ENCODE measurements around the gene RETREG2. TPM values are rescaled to one million over a fixed set of nuclear protein-coding genes. Genes with fewer than 3 reads are reported as not detected.

Gene RETREG2
- polyA plus RNA-seq, 1 donor from 2014 or later = 156 TPM

GRCh38 chr2:219234331-219234730 is 56.3 kb downstream of the RETREG2 start:
- no peak overlapping the region for H3K4me3 ChIP-seq (ENCODE audit: low read length)
- H3K9me2 ChIP-seq (ENCODE audit: insufficient read depth, low read length) = no peaks in the 10 kb centered on the region
- no peak overlapping the region for H3K4me2 ChIP-seq (ENCODE audit: low read length)
- no peaks in the 10 kb centered on the region for H3K36me3 ChIP-seq (ENCODE audit: insufficient read depth, low read length)
- no peak overlapping the region for H2AFZ ChIP-seq (ENCODE audit: low read depth, low read length)
- H4K20me1 ChIP-seq (ENCODE audit: insufficient read depth) = no peaks in the 10 kb centered on the region
- TF ChIP-seq MXI1 (conservative IDR thresholded peaks at IDR 0.05; ENCODE audit: poor library complexity, severe bottlenecking) (no peak), EP300 (conservative IDR thresholded peaks at IDR 0.05; ENCODE audit: poor library complexity, severe bottlenecking) (no peak), POLR2AphosphoS5 (IDR thresholded peaks at IDR 0.05) (no peak), REST (IDR thresholded peaks at IDR 0.05; ENCODE audit: borderline replicate concordance) (no peak), TAF1 (IDR thresholded peaks at IDR 0.05; ENCODE audit: low read depth) (no peak), EZH2 (IDR thresholded peaks at IDR 0.05; ENCODE audit: borderline replicate concordance, insufficient read depth, low read length, poor library complexity, severe bottlenecking) (no peak), RAD21 (conservative IDR thresholded peaks at IDR 0.05) (no peak), CTCF (IDR thresholded peaks at IDR 0.05; ENCODE audit: poor library complexity, severe bottlenecking) (no peak), SMC3 (conservative IDR thresholded peaks at IDR 0.05; ENCODE audit: poor library complexity) (no peak)
- peaks cover 6% of the 10 kb centered on the region for H3F3A ChIP-seq (ENCODE audit: insufficient read depth, low read length, poor library complexity, severe bottlenecking)
- H3K27ac ChIP-seq (ENCODE audit: low read length) = no peak overlapping the region
- H3K9me3 ChIP-seq (ENCODE audit: low read length) = no peaks in the 10 kb centered on the region
- H3K27me3 ChIP-seq (ENCODE audit: insufficient read depth, low read depth, low read length) = no peaks in the 10 kb centered on the region
- H3K9ac ChIP-seq (ENCODE audit: low read length) = no peak overlapping the region
- peaks cover 7% of the 10 kb centered on the region for H3K79me2 ChIP-seq (replicated peaks; ENCODE audit: insufficient read depth, low read length)

Other genes starting within 250 kb of the RETREG2 start
- gene CDK5R2, start 218.6 kb upstream of the RETREG2 start, polyA plus RNA-seq = 2.0 and 3.1 TPM in 2 replicates
- gene FEV, start 193.1 kb upstream of the RETREG2 start, polyA plus RNA-seq = not detected in 2 replicates
- gene CRYBA2, start 184.9 kb upstream of the RETREG2 start, polyA plus RNA-seq = not detected in 2 replicates
- 1.1 and 1.7 TPM in 2 replicates for gene CFAP65, start 136.8 kb upstream of the RETREG2 start, polyA plus RNA-seq
- 0.36 TPM in 1 of 2 replicates, not detected in the other for gene IHH, start 117.4 kb upstream of the RETREG2 start, polyA plus RNA-seq
- 10.7 and 12.7 TPM in 2 replicates for gene NHEJ1, start 17.5 kb upstream of the RETREG2 start, polyA plus RNA-seq
- gene SLC23A3, start 8.2 kb upstream of the RETREG2 start, polyA plus RNA-seq = 0.12 and 0.28 TPM in 2 replicates
- 87.7 and 89.1 TPM in 2 replicates for gene CNPPD1, start 1.4 kb upstream of the RETREG2 start, polyA plus RNA-seq
- gene ZFAND2B, start 28.5 kb downstream of the RETREG2 start, polyA plus RNA-seq = 73.6 and 101 TPM in 2 replicates
- gene ABCB6, start 40.7 kb downstream of the RETREG2 start, polyA plus RNA-seq = 28.1 and 37.0 TPM in 2 replicates
- gene ATG9A, start 51.4 kb downstream of the RETREG2 start, polyA plus RNA-seq = 25.6 and 26.2 TPM in 2 replicates
- gene ANKZF1, start 51.5 kb downstream of the RETREG2 start, polyA plus RNA-seq = 185 and 204 TPM in 2 replicates
- 8.0 and 12.9 TPM in 2 replicates for gene GLB1L, start 67.2 kb downstream of the RETREG2 start, polyA plus RNA-seq
- 64.9 and 96.5 TPM in 2 replicates for gene STK16, start 67.2 kb downstream of the RETREG2 start, polyA plus RNA-seq
- gene TUBA4B, start 75.0 kb downstream of the RETREG2 start, polyA plus RNA-seq = not detected in 2 replicates
- gene TUBA4A, start 75.6 kb downstream of the RETREG2 start, polyA plus RNA-seq = 0.82 TPM in 1 of 2 replicates, not detected in the other
- 145 and 172 TPM in 2 replicates for gene DNAJB2, start 101.1 kb downstream of the RETREG2 start, polyA plus RNA-seq
- gene PTPRN, start 131.1 kb downstream of the RETREG2 start, polyA plus RNA-seq = 66.4 and 82.1 TPM in 2 replicates
- not detected in 2 replicates for gene RESP18, start 154.5 kb downstream of the RETREG2 start, polyA plus RNA-seq
- 11.9 and 16.7 TPM in 2 replicates for gene DNPEP, start 209.6 kb downstream of the RETREG2 start, polyA plus RNA-seq
- not detected in 2 replicates for gene DES, start 240.1 kb downstream of the RETREG2 start, polyA plus RNA-seq